DOHH2 (cell line): ENCODE data around the gene C2orf69.
A peak's percentile ranks its signal among the peaks of the same experiment; 100 is the strongest.

Experiments used
- H3F3A ChIP-seq: fragments of 200-600 bp; sonication (generic), shearing (Covaris generic); 2 replicates; pipeline ENCODE4 v1.6.0; 2016; ENCODE audit warnings: antibody characterized with exemption, mild to moderate bottlenecking; ENCODE audit not compliant: control insufficient read depth, insufficient read depth
- H3K27ac ChIP-seq: fragments of 200-600 bp; sonication (generic); 2 replicates; pipeline ENCODE4 v1.5.1; 2014; ENCODE audit warnings: low read depth, mild to moderate bottlenecking, low read length, moderate library complexity
- H3K27me3 ChIP-seq: fragments of 200-600 bp; sonication (generic); 2 replicates; pipeline ENCODE4 v1.6.1; 2014; ENCODE audit warnings: mild to moderate bottlenecking, low read length, mixed read lengths; ENCODE audit not compliant: control insufficient read depth
- H3K36me3 ChIP-seq: fragments of 200-600 bp; sonication (generic); 2 replicates; pipeline ENCODE4 v1.6.1; 2014; ENCODE audit warnings: mild to moderate bottlenecking, low read length, moderate library complexity, mixed read lengths; ENCODE audit not compliant: control insufficient read depth
- H3K4me1 ChIP-seq: fragments of 200-600 bp; sonication (generic); 2 replicates; pipeline ENCODE4 v1.6.1; 2014; ENCODE audit warnings: mild to moderate bottlenecking, low read length, mixed read lengths; ENCODE audit not compliant: control insufficient read depth
- H3K4me2 ChIP-seq: fragments of 200-600 bp; sonication (generic); 2 replicates; pipeline ENCODE4 v1.6.0; 2014; ENCODE audit warnings: mild to moderate bottlenecking, low read length, moderate library complexity
- H3K4me3 ChIP-seq: fragments of 200-600 bp; sonication (generic); 2 replicates; pipeline ENCODE4 v1.5.1; 2014; ENCODE audit warnings: mild to moderate bottlenecking, low read length, mixed read lengths
- H3K79me2 ChIP-seq: fragments of 200-600 bp; sonication (generic); 2 replicates; pipeline ENCODE4 v1.6.1; 2014; ENCODE audit warnings: mild to moderate bottlenecking, low read length, mixed read lengths; ENCODE audit not compliant: control insufficient read depth
- H3K9me2 ChIP-seq: fragments of 200-600 bp; sonication (generic); replicated peaks from 2 replicates; pipeline ENCODE4 v1.6.1; 2014; ENCODE audit warnings: mild to moderate bottlenecking, low read length, mixed read lengths; ENCODE audit not compliant: control insufficient read depth
- H3K9me3 ChIP-seq: fragments of 200-600 bp; sonication (generic); 2 replicates; pipeline ENCODE4 v1.6.1; 2014; ENCODE audit warnings: antibody characterized with exemption, low read length, mixed read lengths; ENCODE audit not compliant: control insufficient read depth, insufficient read depth
- H4K20me1 ChIP-seq: fragments of 200-600 bp; sonication (generic); 2 replicates; pipeline ENCODE4 v1.6.0; 2014; ENCODE audit warnings: low read depth, mild to moderate bottlenecking, antibody characterized with exemption, low read length, moderate library complexity; ENCODE audit not compliant: control insufficient read depth, insufficient read depth
- CTCF ChIP-seq: fragments of 200-600 bp; sonication (generic); IDR thresholded peaks from one replicate; pipeline ENCODE4 v1.5.1; 2014; ENCODE audit warnings: antibody characterized with exemption, mild to moderate bottlenecking, low read depth, low read length; ENCODE audit not compliant: poor library complexity, severe bottlenecking
- EZH2phosphoT487 ChIP-seq: fragments of 200-600 bp; sonication (generic); IDR thresholded peaks from 2 replicates; pipeline ENCODE4 v1.6.1; 2017; ENCODE audit warnings: borderline replicate concordance, mild to moderate bottlenecking, antibody characterized with exemption, low read length, moderate library complexity, mixed read lengths

C2orf69 gene

GRCh38 chr2:199950396-199950795, 39.3 kb downstream of the C2orf69 start:
- H3K27ac ChIP-seq, result no peak overlapping the region
- no peaks in the 10 kb centered on the region for H3F3A ChIP-seq
- H3K9me2 ChIP-seq, result no peaks in the 10 kb centered on the region
- no peak overlapping the region for H3K4me2 ChIP-seq
- peaks cover 58% of the 10 kb centered on the region for H3K79me2 ChIP-seq
- no peaks in the 10 kb centered on the region; the same call in 1 of the 2 replicates for H4K20me1 ChIP-seq
- peaks cover 56% of the 10 kb centered on the region for H3K36me3 ChIP-seq
- no peaks in the 10 kb centered on the region for H3K9me3 ChIP-seq
- no peaks in the 10 kb centered on the region for H3K27me3 ChIP-seq
- TF ChIP-seq CTCF (no peak), EZH2phosphoT487 (no peak)
- H3K4me1 ChIP-seq, result peaks cover 14% of the 10 kb centered on the region
- no peak overlapping the region for H3K4me3 ChIP-seq

- H3K9me2 ChIP-seq, result no peaks in the 10 kb centered on the region
- H3K4me3 ChIP-seq, result no peak overlapping the region
- H3K4me1 ChIP-seq, result peaks cover 14% of the 10 kb centered on the region
- H3K27me3 ChIP-seq, result no peaks in the 10 kb centered on the region
- H3F3A ChIP-seq, result no peaks in the 10 kb centered on the region
- peaks cover 65% of the 10 kb centered on the region for H3K79me2 ChIP-seq
- no peak for TF ChIP-seq CTCF
- TF ChIP-seq EZH2phosphoT487, result no peak
- H3K9me3 ChIP-seq, result no peaks in the 10 kb centered on the region
- no peak overlapping the region for H3K27ac ChIP-seq
- no peaks in the 10 kb centered on the region; the same call in 1 of the 2 replicates for H4K20me1 ChIP-seq
- H3K4me2 ChIP-seq, result no peak overlapping the region
- H3K36me3 ChIP-seq, result peaks cover 53% of the 10 kb centered on the region
Measured at GRCh38 chr2:199951023-199951422, 39.9 kb downstream of the C2orf69 start.

- Histone ChIP-seq H3K4me2 (peak overlapping the region; percentile 86), H3K79me2 (peaks cover 85% of the 10 kb centered on the region), H3K4me1 (peaks cover 27% of the 10 kb centered on the region), H3K27me3 (no peaks in the 10 kb centered on the region), H3K9me3 (no peaks in the 10 kb centered on the region), H4K20me1 (no peaks in the 10 kb centered on the region; the same call in 1 of the 2 replicates), H3K27ac (peak overlapping the region; percentile 61), H3K9me2 (no peaks in the 10 kb centered on the region), H3K4me3 (peak overlapping the region; percentile 97), H3K36me3 (peaks cover 47% of the 10 kb centered on the region), H3F3A (no peaks in the 10 kb centered on the region)
- no peak for TF ChIP-seq EZH2phosphoT487
- TF ChIP-seq CTCF, result no peak
Measured at GRCh38 chr2:199955007-199955338, 43.9 kb downstream of the C2orf69 start.
